MG63 (cell line): ENCODE data around the gene EPHB1. TPM values are rescaled to one million over a fixed set of nuclear protein-coding genes. Genes with fewer than 3 reads are reported as not detected.

Experiments
- DNase-seq: peaks from one replicate; pipeline ENCODE4 v3.0.0-alpha.2; 2020
- H3K27me3 ChIP-seq: fragments of 250-450 bp; sonication (Bioruptor Pico); 2 replicates; pipeline ENCODE4 v1.5.1; 2020; ENCODE audit warnings: mild to moderate bottlenecking, moderate library complexity
- H3K36me3 ChIP-seq: fragments of 250-450 bp; sonication (Bioruptor Pico); 2 replicates; pipeline ENCODE4 v1.5.1; 2020; ENCODE audit warnings: mild to moderate bottlenecking, moderate library complexity
- H3K4me3 ChIP-seq: fragments of 250-450 bp; sonication (Bioruptor Pico); 2 replicates; pipeline ENCODE4 v1.5.1; 2020; ENCODE audit warnings: mild to moderate bottlenecking, moderate library complexity
- H3K9me3 ChIP-seq: fragments of 250-450 bp; sonication (Bioruptor Pico); 2 replicates; pipeline ENCODE4 v1.5.1; 2020; ENCODE audit warnings: mild to moderate bottlenecking, moderate library complexity
- total RNA-seq: library from RNA; depleted of rRNA; stranded (reverse); fragments of >200 nt; shearing (Covaris generic); gene quantifications from 2 replicates; pipeline ENCODE4 v1.2.3, GENCODE V29; 2014; ENCODE audit warnings: low replicate concordance

EPHB1 gene
- total RNA-seq, 1 experiment from 2014 or later: not detected

GRCh38 chr3:134820994-134821393 is 25.9 kb downstream of the EPHB1 start:
- H3K9me3 ChIP-seq: no peaks in the 10 kb centered on the region
- no peak for DNase-seq
- H3K27me3 ChIP-seq: peaks cover 10% of the 10 kb centered on the region; the same call in 1 of the 2 replicates
- no peaks in the 10 kb centered on the region for H3K36me3 ChIP-seq
- no peak overlapping the region for H3K4me3 ChIP-seq

DNA sequence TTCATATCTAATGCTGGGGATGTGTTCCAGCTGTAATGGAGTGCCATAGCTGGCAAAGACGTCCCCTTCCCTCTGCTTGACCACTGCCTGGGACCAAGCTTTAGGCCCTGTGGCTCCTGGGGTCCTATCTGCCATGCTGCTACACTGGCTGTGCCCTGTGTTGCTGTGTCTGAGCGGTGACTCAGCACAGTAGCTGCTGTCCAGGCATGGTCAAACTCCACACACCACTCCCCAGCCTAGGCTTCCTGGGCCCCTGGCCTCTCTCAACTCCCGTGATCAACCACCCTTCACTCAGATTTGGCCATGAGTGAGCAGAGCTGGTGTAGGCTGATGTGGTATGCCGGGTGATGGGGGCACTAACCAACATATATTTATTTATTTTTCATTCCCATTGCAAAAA is 27.0 kb downstream of the EPHB1 start:
- peaks cover 10% of the 10 kb centered on the region; the same call in 1 of the 2 replicates for H3K27me3 ChIP-seq
- no peak for DNase-seq
- no peaks in the 10 kb centered on the region for H3K9me3 ChIP-seq
- H3K36me3 ChIP-seq: no peaks in the 10 kb centered on the region
- no peak overlapping the region for H3K4me3 ChIP-seq

GRCh38 chr3:134823679-134824078 is 28.6 kb downstream of the EPHB1 start:
- H3K36me3 ChIP-seq: no peaks in the 10 kb centered on the region
- H3K9me3 ChIP-seq: no peaks in the 10 kb centered on the region
- no peaks in the 10 kb centered on the region; the same call in 1 of the 2 replicates for H3K27me3 ChIP-seq
- H3K4me3 ChIP-seq: no peak overlapping the region
- DNase-seq: no peak

- H3K27me3 ChIP-seq: no peaks in the 10 kb centered on the region
- DNase-seq: no peak
- H3K36me3 ChIP-seq: no peaks in the 10 kb centered on the region
- H3K4me3 ChIP-seq: no peak overlapping the region
- H3K9me3 ChIP-seq: no peaks in the 10 kb centered on the region
Observed at GRCh38 chr3:134824791-134825190, 29.7 kb downstream of the EPHB1 start.

DNA sequence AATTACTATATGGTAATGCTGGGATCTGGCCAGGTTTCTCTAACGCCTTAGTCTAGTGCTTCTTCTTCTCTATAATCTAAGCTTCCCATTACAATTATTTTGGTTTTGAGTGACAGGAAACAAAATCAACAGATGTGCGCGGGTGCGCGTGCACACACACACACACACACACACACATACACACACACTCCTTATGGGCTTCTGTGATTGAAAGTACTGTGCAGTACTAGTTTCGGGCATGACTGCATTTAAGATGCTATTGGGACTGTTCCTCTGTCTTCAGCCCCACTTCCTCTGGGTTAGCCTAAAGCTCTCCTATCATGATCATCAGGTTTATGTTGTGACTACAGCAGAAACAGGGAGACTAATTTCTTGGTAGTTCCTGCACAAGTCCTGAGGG is 32.2 kb downstream of the EPHB1 start:
- Histone ChIP-seq H3K36me3 (no peaks in the 10 kb centered on the region), H3K4me3 (no peak overlapping the region), H3K27me3 (no peaks in the 10 kb centered on the region), H3K9me3 (no peaks in the 10 kb centered on the region)
- DNase-seq: no peak

GRCh38 chr3:134829721-134830120 is 34.7 kb downstream of the EPHB1 start:
- H3K9me3 ChIP-seq: no peaks in the 10 kb centered on the region
- H3K36me3 ChIP-seq: no peaks in the 10 kb centered on the region
- no peaks in the 10 kb centered on the region for H3K27me3 ChIP-seq
- no peak for DNase-seq
- no peak overlapping the region for H3K4me3 ChIP-seq

- no peak for DNase-seq
Observed at GRCh38 chr3:134832585-134832984, 37.5 kb downstream of the EPHB1 start.

GRCh38 chr3:134833453-134834163 is 38.5 kb downstream of the EPHB1 start:
- Histone ChIP-seq H3K27me3 (no peaks in the 10 kb centered on the region), H3K9me3 (0 out of 2 replicates have a peak, but pooled peaks cover 3% of the 10 kb centered on the region), H3K4me3 (no peak overlapping the region), H3K36me3 (no peaks in the 10 kb centered on the region)
- DNase-seq: no peak

More at GRCh38 chr3:134832585-134832984, 37.5 kb downstream of the EPHB1 start:
- Histone ChIP-seq H3K4me3 (no peak overlapping the region), H3K9me3 (no peaks in the 10 kb centered on the region), H3K36me3 (no peaks in the 10 kb centered on the region), H3K27me3 (no peaks in the 10 kb centered on the region)

DNA sequence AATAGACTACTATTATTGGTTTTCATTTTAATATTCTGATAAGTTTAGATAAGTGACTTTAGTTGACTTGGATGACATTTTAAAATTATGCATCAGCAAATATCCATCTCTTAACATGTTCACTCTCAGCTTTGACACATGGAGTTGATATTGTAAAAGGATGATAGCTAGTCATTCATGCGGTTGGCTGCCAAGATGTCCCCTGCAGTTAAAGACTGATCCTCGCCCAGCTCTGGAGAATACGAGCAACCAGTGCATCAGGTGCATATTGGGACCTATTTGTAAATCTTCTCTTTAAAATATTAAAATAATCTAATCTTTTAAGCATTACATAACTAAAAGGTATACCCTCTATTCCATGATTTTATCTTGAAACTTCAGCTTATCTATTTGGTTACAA is 41.9 kb downstream of the EPHB1 start:
- H3K36me3 ChIP-seq: no peaks in the 10 kb centered on the region
- DNase-seq: no peak
- H3K27me3 ChIP-seq: no peaks in the 10 kb centered on the region
- no peak overlapping the region for H3K4me3 ChIP-seq
- 0 out of 2 replicates have a peak, but pooled peaks cover 4% of the 10 kb centered on the region for H3K9me3 ChIP-seq

DNA sequence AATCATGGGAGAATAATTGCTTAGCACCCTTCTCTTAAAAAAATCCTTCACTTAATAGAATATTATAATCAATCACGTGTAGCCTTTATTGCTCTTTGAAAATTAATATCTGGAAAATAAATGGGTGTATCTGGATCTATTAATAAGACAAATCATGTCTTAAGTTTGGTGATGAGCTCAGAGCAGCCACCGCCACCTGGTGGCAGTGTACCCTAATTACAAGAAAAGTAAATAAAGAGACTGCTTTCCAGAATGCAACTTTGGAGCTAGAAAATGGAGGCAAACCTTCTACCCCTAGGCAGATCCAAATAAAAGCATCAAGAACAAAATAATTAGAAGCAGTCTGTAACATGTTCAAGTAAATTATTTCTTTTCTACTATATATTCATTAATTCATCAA is 43.5 kb downstream of the EPHB1 start:
- no peak for DNase-seq
- no peaks in the 10 kb centered on the region for H3K36me3 ChIP-seq
- no peaks in the 10 kb centered on the region for H3K27me3 ChIP-seq
- 0 out of 2 replicates have a peak, but pooled peaks cover 4% of the 10 kb centered on the region for H3K9me3 ChIP-seq
- no peak overlapping the region for H3K4me3 ChIP-seq

DNA sequence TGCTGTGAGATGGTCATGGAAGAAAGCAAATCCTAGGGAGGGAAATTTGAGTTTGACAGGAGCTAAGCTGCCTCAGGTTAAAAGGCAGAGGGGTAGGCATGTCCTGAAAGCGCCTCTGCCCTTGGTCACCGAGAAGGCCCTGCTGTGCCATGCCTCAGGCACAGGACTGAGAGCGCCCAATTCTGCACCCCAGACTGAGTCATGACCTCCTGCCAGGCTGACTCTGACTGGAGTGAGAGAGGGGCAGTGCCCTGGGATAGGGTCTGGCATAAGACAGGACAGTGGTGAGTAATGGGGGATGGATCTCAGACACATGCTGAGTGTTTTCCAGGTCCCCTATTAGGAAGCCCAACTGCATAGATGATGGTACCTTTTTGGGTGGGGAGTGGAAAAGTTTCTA is 44.4 kb downstream of the EPHB1 start:
- 0 out of 2 replicates have a peak, but pooled peaks cover 4% of the 10 kb centered on the region for H3K9me3 ChIP-seq
- DNase-seq: peak; percentile 69
- H3K4me3 ChIP-seq: no peak overlapping the region
- H3K36me3 ChIP-seq: no peaks in the 10 kb centered on the region
- H3K27me3 ChIP-seq: no peaks in the 10 kb centered on the region

DNA sequence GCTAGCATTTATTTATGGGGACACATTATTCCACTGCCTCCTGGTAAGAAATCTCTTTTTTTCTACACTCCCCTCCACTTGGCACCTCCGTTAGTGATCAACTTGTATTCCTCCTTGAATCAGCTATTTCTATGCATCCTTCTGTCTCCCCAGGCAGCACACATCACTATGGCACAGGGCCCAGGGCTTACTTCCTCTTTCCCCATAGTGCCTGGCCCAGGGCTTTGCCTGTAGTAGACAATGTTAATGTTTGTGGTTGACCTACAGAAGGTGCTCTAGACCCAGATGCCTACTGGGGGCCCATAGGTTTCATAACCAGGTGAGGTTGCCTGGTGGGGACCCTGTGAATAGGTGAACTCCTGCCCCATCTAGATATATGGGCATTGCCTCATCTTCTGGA is 44.9 kb downstream of the EPHB1 start:
- H3K4me3 ChIP-seq: no peak overlapping the region
- DNase-seq: no peak

DNA sequence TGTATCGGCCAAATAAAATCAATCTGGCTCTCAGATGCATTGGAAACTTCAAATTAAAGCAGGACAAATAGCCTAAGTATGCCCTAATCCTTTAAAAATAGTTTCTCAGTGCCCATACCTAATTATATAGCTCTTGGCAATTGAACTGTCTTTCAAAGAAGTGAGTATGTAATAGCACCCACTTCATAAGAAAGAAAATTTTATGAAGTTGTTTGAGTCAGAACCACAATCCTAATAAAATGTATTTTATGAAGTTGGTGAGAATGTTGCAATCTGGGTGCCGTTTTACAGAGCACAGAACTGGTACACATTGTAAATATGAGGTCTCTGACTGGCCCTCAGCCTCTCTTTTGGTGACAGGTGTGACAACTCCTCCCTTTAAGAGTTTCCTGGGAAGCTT is 45.4 kb downstream of the EPHB1 start:
- 0 out of 2 replicates have a peak, but pooled peaks cover 4% of the 10 kb centered on the region for H3K9me3 ChIP-seq
- H3K27me3 ChIP-seq: no peaks in the 10 kb centered on the region
- no peaks in the 10 kb centered on the region for H3K36me3 ChIP-seq
- DNase-seq: no peak
- H3K4me3 ChIP-seq: no peak overlapping the region

More for the DNA sequence above, 44.9 kb downstream of the EPHB1 start:
- Histone ChIP-seq H3K27me3 (no peaks in the 10 kb centered on the region), H3K36me3 (no peaks in the 10 kb centered on the region), H3K9me3 (0 out of 2 replicates have a peak, but pooled peaks cover 4% of the 10 kb centered on the region)

GRCh38 chr3:134846084-134846483 is 51.0 kb downstream of the EPHB1 start:
- Histone ChIP-seq H3K9me3 (no peaks in the 10 kb centered on the region), H3K4me3 (no peak overlapping the region), H3K36me3 (no peaks in the 10 kb centered on the region), H3K27me3 (no peaks in the 10 kb centered on the region)
- no peak for DNase-seq

GRCh38 chr3:134846911-134847317 is 51.9 kb downstream of the EPHB1 start:
- no peaks in the 10 kb centered on the region for H3K27me3 ChIP-seq
- H3K9me3 ChIP-seq: no peaks in the 10 kb centered on the region
- DNase-seq: peak; percentile 90
- H3K4me3 ChIP-seq: no peak overlapping the region
- no peaks in the 10 kb centered on the region for H3K36me3 ChIP-seq

GRCh38 chr3:134847349-134847748 is 52.3 kb downstream of the EPHB1 start:
- DNase-seq: no peak
- Histone ChIP-seq H3K27me3 (no peaks in the 10 kb centered on the region), H3K4me3 (no peak overlapping the region), H3K9me3 (no peaks in the 10 kb centered on the region), H3K36me3 (no peaks in the 10 kb centered on the region)

DNA sequence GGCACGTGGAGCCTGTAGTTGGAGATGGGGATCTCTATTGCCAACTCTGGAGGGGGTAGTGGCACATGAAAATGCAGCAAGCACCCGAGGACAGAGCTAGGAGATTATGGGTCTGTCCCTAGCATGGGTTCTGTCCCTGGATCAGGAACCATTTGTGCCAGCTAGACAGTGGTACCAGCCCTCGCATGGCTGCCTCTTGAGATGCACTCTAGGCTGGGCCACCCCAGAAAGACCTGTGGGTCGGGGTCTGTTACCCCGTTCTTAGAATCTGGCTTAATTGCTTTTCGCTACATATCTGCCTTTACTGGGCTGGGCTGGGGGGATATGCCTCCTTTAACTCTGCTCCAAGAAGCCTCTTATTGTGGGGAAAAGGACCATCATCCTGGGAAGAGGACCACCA is 54.5 kb downstream of the EPHB1 start:
- no peaks in the 10 kb centered on the region for H3K36me3 ChIP-seq
- no peaks in the 10 kb centered on the region for H3K27me3 ChIP-seq
- H3K4me3 ChIP-seq: no peak overlapping the region
- no peak for DNase-seq
- no peaks in the 10 kb centered on the region for H3K9me3 ChIP-seq

DNA sequence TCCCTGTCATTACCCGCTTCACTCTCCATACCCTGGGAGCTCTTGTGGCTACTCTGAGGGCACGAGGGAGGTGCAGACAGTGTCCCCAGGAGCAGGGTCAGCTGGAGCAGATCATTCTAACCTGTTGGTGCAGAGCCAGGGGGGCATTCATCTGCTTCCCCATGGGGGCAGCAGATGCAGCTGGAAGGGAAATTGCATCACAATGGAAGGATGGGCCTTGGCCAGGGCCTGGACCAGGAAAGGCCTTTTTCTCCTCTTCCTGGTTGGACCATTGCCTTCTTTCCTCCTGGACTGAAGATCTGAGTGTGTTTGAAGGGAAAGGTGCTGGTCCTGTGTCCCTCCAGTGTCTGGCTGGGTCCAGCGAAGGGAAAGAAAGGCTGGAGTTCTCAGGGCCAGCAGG is 55.7 kb downstream of the EPHB1 start:
- no peak for DNase-seq
- no peak overlapping the region for H3K4me3 ChIP-seq
- H3K27me3 ChIP-seq: no peaks in the 10 kb centered on the region; the same call in 1 of the 2 replicates
- H3K36me3 ChIP-seq: no peaks in the 10 kb centered on the region
- H3K9me3 ChIP-seq: no peaks in the 10 kb centered on the region
